GM19240 (cell line): ENCODE results near the gene PCDHA10.

Experiments
- DNase-seq: peaks from one replicate; pipeline ENCODE4 v3.0.0; 2011; ENCODE audit warnings: low spot score; ENCODE audit not compliant: insufficient read length

The PCDHA10 gene

GRCh38 chr5:140883927-140884697, 28.4 kb downstream of the PCDHA10 start:
- DNase-seq: no peak

- DNase-seq: no peak
Observed at GRCh38 chr5:140916325-140916724, 60.6 kb downstream of the PCDHA10 start.
